Amniotic stem cell (primary cell): ENCODE measurements around the gene TRIM8.
"Not testable (repeated sequence)": the region's sequence is repeated elsewhere in the genome, so short reads cannot be mapped to it uniquely, and the experiment has no call there.

ENCODE experiments used
- DNase-seq: peaks from one replicate; lab custom pipeline; 2025; lab: John Stamatoyannopoulos, UW

TRIM8 gene

DNA sequence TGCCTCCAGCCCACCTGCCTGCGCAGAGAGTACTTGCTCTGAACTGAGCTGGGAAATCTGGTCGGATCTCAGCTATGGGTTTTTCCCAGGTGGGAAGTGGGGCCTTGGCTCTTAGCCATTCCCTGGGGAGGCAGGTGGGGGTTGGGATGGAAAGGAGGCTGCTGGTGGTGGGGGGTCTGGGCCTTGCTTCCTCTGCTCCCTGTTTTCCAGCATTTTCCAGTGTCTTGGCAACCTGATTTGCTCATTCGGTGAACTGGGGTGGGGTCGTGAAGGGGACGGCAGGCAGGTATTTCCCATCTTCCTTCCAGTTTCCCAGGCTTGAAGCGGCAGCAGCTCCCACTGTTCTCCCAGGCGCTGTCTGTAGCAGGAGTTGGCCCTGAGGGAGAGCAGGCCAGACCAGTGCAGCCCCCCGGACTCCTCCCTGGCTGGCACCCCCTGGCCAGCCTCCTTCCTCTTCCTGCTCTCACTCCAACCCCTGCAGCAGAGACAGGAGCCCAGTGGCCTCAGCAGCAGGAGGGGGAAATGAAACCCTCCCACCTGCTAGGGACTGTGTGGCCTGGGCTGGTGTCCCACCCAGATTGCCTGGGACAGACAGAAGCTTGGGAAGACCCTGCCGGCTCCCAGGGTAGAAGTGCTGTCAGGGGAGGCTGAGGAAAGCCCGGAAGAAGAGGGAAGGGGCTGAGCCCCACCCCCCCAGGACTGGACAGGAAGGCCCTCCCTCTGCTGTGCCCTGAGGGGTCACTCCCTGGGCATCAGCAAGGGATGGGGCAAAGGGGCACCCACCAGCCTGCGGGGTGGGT is 6.6 kb downstream of the TRIM8 start:
- no peak for DNase-seq

DNA sequence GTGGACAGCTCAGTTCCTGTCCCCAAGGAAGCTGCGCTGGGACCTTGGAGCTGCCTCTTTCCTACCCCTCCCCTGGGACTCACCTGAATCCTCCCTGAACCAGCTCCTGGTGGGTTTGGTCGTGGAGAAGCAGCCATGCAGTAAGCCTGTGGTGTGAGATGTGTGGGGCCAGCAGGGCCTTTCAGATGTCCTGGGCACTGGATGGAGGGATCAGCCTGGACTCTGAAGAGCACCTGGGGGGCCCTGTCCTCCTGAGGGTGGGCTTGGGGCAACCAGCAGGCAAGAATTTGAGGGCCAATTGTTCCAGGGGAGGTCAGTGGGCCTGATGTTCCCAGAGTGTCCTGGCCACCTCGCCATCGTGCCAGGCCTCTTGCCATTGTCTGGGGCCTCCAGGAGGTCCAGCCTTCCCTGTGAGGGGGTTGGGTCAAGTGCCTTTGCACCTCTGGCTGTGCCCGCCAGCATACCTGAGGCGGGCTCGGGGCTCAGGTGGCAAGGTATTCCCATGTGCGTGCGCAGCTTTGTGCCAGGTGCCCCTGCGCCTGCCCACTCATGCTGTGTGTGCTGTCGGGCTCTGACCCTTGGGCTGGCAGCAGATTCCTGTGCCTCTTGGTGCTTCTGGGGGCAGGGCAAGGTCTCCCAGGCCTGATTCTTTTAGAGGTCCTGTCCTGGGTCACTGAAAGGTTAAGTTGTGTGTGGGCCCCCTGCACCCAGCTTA is 7.3 kb downstream of the TRIM8 start:
- DNase-seq, result no peak

DNA sequence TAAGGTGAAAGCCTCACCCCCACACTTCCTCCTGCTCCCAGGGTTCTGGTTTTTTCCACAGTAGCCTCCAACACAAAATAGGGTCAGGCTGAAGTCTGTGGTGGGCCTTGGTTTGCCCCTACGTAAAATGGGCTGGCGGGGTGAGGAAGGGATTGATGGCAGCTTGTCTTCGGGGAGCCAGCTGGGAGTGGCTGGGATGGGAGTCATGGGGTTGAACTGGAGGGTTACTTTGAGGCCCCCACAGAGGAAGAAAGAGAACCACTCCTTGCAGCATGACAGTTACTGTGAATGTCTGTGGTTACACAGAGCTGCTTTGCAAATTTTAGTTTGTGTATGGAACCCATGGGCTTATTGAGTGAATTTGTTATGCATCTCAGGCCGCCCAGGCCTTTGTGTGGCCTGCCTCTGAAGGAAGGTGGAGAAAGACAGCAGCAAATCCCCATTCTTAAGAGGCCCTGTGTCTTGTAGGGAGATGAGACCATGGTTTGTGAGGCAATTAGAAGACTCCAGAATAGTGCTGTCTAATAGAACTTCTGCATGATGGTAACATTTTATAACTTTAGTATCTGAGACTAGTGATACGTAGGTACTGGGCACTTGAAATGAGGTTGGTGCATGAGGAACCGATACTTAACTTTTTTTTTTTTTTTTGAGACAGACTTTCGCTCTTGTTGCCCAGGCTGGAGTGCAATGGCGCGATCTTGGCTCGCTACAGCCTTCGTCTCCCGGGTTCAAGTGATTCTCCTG is 8.1 kb downstream of the TRIM8 start:
- DNase-seq, result no peak

DNA sequence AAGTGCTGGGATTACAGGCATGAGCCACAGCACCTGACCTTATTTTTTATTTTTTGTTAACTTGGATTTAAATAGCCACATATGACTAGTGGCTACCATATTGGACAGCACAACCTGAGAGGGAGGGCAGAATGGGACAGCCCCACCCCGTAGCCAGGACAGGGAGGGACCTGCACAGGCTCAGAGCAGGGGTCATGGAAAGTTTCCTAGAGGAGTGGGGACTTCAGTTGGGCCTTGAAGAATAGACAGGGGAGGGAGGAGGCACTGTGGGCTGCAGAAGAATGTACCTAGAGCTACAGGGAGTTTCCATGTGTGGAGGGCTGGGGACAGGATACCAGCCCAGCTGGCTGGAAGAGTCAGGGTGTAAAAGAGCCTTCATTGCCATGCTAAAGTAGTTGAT is 8.8 kb downstream of the TRIM8 start:
- no peak for DNase-seq

DNA sequence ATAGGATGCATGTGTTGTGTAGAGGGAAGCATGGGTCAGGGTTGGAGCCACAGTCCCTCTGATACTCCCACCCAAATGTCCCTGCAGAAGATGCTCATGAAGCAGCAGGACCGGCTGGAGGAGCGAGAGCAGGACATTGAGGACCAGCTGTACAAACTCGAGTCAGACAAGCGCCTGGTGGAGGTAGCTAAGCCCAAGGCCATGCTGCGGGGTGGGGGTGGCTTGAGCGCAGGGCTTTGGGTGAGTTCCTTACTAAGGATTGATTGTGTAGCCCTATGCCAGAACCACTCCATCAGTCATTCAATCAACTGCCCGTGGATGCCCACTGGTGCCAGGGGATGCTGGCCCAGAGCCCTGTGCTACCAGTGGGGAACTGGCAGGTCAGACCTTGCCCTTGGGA is 10.3 kb downstream of the TRIM8 start:
- no peak for DNase-seq

DNA sequence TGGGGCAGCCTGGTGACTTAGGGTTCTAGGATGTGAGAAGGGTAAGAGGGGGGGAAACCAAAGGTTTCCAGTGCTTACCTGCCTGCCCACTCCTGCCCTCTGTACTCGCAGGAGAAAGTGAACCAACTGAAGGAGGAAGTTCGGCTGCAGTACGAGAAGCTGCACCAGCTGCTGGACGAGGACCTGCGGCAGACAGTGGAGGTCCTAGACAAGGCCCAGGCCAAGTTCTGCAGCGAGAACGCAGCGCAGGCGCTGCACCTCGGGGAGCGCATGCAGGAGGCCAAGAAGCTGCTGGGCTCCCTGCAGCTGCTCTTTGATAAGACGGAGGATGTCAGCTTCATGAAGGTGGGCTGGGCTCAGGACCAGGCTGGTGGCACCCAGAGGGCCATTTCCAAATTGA is 10.7 kb downstream of the TRIM8 start:
- DNase-seq, result no peak

DNA sequence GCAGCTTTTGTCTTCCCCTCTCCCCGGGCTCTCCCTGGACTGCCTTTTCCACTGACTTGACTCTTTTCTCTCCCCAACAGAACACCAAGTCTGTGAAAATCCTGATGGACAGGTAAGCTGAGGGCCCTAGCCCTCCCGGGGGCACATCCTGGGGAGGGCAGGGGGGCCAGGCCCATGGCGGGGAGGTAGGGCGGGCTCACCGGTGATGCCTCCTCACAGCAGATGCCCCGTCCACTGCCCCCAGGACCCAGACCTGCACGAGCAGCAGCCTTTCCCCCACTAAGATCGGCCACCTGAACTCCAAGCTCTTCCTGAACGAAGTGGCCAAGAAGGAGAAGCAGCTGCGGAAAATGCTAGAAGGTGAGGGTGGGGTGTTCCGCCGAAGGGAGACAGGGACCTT is 11.7 kb downstream of the TRIM8 start:
- DNase-seq, result no peak

DNA sequence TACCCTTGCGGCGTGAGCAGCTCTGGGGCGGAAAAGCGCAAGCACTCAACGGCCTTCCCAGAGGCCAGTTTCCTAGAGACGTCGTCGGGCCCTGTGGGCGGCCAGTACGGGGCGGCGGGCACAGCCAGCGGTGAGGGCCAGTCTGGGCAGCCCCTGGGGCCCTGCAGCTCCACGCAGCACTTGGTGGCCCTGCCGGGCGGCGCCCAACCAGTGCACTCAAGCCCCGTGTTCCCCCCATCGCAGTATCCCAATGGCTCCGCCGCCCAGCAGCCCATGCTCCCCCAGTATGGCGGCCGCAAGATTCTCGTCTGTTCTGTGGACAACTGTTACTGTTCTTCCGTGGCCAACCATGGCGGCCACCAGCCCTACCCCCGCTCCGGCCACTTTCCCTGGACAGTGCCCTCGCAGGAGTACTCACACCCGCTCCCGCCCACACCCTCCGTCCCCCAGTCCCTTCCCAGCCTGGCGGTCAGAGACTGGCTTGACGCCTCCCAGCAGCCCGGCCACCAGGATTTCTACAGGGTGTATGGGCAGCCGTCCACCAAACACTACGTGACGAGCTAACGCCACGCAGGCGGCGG is 12.6 kb downstream of the TRIM8 start:
- DNase-seq, result no peak

DNA sequence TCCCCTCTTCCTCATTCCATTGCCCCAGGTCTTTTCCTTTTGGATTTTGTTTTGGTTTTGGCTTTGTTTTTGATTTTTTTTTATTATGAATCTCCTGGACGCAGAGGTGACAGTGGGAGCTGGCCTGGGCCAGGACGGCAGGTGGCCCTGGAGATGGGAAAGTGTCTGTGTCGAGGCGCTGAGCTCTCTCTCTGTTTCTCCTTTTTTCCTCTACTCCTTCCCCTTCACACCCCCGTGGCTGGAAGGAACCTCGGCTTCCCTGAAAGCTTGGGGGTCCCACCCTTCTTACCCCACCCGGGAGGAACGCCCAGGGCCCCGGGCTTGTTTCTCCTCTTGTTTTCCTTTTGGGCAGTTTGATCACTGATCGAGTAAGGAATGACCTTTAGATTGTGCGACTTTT is 13.2 kb downstream of the TRIM8 start:
- no peak for DNase-seq

DNA sequence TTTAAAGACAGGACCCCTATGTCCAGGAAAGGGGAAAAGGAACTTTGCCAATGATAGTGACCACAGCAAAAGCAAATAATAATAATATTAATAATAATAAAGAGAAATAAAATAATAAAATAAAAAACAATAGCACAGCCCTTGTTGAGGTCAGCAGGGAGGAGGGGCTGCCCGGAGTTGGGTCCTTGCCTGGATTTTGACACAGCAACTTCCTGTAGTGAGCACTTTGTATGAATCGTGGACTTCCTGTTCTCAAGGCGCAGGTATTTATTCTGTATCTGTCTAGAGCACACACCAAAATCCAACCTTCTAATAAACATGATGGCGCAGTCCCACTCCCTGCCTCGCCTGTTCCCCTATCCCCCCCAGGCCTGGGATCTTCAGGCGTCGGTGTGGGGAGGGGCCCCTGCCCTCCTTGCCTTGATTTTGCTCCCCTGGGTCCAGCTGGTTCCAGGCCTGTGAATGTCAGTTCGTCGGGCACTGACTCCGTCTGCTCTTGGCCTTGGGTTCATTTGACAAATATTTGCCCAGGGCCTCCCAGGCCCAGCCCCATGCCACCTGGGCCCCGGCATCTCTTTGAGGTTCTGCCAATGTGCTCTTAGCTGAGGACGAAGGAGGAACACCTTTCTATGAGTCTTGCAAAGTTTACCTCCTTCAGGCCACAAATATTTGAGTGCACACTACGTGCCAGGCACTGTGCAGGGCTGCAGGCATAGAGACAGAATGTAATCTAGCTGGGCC is 13.9 kb downstream of the TRIM8 start:
- no peak for DNase-seq

DNA sequence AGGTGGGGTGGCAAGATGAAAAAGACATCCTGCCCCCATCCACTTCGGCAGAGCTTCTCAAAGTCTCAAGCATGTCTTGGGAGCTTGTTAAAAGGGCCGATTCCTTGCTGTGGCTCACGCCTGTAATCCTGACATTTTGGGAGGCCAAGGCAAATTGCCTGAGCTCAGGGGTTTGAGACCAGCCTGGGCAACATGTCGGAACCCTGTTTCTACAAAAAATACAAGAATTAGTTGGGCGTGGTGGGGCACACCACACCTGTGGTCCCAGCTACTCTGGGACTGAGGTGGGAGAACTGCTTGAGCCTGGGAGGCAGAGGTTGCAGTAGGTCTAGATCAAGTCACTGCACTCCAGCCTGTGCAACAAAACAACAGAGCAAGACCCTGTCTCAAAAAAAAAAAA is 14.5 kb downstream of the TRIM8 start:
- no peak for DNase-seq

DNA sequence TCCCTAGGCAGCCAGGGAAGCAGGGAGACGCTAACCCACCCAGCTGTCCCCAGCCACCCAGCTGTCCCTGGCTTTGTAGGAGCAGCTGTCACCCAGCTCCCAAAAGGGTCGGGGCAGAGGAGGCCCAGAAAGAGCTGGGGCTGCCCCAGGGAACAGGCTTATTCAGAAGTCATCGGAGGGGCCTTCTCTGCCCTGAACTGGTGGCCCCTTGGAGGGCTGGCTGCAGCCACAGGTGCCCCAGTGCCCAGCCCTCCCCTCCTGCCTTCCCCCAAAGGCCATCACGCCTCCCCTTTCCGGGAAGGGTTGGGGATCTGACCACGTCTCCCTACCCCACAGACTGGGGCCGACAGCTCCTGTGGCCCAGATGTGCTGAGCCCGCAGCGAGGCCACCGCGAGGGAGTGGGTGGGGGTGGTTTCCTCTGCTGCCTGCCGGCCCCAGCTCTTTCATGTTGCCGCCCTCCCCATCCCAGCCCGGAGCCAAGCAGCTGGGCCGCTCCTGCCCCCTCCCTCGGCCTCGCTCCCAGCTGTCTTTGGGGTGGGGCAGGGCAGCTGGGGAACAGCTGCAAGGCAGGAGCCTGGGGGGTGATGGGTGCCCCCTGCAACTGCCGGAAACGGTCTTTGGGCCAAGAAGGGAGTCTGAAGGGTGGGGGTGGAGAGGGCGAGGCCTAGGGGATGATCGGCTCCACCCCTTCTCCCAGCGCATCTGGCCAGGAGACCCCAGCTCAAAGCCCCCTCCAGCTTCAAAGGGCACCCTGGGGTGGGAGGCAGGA is 16.8 kb downstream of the TRIM8 start:
- no peak for DNase-seq

DNA sequence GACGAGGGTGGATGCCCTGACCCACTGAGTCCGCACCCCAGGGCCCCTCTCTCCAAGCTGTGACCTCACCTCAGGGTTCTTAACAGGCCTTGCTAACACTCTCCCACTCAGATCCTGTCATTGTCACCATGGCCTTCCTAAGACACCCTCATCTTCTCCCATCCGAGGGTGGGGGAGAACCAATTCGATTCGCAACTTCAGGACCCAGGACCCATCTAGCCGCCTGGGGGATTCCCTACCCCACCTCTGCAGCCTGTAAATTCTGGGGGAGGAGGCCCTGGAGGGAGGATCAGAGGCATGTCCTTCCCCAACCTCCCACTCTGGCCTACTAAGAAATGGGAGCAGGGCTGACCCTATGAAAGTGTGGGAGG is 17.4 kb downstream of the TRIM8 start:
- no peak for DNase-seq

DNA sequence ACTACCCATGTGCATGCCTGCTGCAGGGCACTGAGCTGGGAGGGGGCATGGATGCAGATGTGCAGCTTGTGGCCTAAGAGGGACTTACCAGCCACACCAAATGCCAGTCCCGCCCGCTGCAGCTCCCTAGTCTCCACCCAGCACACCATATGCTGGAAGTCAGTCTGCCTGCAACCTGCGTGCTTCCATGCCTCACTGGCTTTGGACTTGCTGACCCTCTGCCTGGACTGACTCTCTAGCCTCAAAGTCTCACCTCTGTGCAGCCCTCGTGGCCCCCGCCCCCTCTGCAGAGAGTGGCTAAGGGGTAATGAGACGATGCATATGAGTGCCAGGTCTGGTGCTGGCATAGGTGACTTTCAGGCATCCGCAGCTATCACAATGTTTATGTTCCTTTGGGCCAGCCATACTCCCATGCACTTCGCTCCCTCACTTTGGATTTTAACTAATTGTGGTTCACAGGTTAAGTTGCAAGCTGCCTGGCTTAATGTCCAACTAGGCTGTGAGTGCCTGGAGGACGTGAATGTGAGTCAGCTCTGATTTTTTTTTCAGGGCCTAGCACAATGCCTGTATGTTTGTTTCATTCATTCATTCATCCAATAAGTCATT is 21.7 kb downstream of the TRIM8 start:
- no peak for DNase-seq

DNA sequence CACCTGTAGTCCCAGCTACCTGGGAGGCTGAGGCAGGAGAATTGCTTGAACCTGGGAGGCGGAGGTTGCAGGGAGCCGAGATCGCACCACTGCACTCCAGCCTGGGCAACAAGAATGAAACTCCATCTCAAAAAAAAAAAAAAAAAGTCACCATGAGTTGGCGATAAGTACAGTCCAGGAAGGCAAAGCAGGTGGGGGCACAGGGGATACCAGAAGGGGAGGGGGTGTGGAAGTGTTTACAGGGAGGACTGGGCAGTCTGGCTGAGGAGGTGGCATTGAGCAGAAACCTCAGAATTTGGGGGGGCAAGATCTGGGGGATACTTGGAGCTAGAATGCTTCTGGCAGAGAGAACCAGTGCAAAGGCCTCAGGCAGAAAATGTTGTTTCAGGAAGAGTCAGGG is 23.1 kb downstream of the TRIM8 start:
- DNase-seq, result not testable (repeated sequence)

DNA sequence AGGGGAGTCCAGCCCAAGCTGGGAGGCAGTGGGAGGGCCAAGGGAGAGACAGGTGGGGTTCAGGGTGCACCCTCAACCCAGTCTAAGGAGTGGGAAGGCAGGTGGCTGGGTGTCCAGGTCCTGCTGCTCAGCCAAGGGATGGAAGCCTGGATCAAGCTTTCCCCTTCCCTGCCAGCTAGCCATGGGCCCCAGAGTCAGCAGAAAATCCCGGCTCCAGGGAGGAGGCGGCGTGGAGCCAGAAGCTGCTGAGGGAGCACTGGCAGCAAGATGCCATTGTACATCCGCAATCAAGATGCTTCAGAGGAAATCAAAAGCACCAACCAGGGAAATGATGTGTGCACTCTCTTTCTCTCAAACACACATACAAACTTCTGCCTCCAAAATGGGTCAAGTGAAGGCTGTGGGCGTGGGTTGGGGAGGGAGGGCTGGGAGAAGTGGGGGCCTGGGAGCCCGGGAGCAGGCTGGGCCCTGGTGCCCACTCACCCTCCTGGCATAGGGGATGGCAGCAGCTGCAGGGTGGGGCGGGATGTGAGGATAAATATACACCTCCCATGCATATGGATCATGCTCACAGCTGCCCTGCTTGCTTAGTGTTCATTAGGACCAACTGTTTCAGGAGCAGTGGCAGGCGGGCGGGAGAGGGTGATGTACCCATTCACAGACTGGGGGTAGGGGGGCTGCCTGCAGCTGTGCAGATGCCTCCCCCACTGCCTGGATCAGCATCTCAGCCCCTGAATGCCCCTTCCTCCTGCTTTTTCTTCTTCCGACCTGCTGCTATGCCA is 24.2 kb downstream of the TRIM8 start:
- DNase-seq, result no peak

DNA sequence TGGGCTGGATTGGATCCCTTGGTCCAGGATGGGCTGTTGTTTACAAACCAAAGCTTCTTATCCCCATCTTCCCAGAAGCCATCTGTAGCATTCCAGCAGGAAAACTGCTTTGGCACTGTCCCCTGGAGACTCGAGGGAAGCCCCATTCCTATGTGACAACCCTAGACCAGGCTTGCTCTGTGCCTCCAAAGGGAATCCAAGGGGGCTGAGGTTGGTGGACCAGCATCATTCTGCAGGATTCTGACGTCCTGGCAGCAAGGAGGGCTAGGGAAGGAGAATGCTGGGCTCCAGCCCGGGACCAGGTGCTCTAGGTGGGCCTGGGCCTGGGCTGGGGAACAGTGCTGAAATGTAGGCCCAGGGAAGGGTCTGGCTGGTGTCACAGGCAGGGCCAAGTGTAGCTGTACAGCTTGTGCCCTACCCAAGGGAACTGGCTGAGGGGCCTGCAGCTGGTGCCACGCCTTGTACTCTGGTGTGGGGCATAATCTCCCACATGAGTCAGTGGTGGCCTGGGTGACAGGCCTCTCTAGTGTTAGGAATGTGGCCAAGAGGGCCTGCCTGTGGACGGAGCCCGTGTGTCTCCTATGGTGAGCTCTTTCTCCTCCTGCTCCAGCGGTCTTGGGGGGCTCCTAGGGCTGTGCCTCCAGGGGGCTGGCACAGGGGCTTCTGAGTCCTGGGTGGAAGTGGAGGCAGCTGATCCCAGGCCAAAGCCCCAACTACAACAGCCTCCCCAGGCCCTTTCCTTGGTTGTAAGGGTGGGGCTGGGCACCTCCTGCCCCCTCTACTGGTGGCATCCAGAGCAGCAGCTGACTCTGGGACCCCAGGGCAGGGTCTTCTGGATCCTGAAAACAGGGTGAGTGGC is 25.2 kb downstream of the TRIM8 start:
- no peak for DNase-seq

DNA sequence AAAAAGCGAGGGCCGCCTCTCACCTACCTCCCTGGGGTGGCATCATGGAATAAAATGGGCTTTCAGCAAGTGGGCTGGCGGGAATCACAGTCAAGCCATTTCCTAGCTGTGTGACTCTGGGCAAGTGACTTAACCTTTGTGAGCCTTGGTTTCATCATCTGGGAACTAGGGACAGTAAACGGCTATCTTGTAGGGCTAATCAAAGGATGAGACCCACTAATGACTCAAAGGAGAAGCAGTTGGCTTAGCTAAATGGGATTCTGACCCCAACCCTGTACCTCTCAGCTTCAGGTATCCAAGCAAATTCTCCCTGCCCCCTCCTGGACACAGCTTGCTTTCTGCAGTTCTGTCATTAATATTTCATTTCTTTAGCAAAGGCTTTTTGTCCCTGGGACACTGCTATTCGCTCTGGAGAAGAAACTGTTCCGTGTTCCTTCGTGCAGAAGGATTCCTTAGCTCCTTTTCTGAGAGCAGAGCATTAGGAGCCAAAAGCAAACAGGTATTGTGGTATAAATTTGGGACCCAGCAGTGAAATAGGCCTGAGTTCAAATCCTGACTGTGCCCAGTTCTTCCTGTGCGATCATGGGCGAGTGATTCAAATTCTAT is 25.9 kb downstream of the TRIM8 start:
- DNase-seq, result no peak
